ENCODE results near the gene GGA1.
A peak's percentile ranks its signal among the peaks of the same experiment; 100 is the strongest.

GGA1 gene

DNA sequence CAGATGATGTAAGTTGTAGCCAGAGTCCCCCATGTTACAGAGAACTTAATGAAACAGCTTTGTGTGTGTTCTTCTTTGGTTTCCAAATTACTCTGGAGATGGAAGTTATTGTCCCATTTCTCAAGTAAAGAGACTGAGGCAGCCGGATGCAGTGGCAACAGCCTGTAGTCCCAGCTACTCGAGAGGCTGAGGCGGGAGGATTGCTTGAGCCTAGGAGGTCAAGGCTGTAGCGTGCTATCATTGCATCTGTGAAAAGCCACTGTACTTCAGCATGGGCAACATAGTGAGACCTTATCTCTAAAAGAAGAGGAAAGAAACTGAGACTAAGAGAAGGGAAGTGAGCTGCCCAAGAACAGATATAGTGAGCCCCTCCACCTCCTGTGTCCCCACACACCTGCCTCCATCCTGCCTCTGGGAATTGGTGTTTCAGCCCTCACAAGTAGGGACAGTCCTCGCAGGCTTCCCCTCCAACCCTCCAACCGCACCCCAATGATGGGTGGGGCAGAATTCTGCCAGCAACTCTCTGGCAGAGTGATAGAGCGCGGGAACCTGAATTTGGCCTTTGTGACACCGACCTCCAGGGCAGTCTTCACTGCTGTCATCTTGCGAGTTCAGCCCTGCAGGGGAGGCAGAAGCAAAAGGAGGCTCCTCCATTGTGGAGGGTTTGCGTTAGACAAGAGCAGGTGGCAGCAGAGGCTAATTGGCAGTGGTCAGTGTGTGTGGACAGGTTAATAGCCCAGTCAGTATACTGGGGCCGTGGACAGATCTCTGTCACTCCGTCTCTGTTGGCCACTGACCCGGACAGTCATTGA lies 51.5 kb downstream of the GGA1 start:
- peak overlapping the region; percentile 79 for H3K4me3 ChIP-seq (ENCODE audit: low read depth, low read length)
- TF ChIP-seq, protein P1, sequence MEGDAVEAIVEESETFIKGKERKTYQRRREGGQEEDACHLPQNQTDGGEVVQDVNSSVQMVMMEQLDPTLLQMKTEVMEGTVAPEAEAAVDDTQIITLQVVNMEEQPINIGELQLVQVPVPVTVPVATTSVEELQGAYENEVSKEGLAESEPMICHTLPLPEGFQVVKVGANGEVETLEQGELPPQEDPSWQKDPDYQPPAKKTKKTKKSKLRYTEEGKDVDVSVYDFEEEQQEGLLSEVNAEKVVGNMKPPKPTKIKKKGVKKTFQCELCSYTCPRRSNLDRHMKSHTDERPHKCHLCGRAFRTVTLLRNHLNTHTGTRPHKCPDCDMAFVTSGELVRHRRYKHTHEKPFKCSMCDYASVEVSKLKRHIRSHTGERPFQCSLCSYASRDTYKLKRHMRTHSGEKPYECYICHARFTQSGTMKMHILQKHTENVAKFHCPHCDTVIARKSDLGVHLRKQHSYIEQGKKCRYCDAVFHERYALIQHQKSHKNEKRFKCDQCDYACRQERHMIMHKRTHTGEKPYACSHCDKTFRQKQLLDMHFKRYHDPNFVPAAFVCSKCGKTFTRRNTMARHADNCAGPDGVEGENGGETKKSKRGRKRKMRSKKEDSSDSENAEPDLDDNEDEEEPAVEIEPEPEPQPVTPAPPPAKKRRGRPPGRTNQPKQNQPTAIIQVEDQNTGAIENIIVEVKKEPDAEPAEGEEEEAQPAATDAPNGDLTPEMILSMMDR (IDR thresholded peaks at IDR 0.05; ENCODE audit: control insufficient read depth, extremely low read depth, insufficient read depth) = no peak
- DNase-seq (ENCODE audit: low read depth) = no peak

DNA sequence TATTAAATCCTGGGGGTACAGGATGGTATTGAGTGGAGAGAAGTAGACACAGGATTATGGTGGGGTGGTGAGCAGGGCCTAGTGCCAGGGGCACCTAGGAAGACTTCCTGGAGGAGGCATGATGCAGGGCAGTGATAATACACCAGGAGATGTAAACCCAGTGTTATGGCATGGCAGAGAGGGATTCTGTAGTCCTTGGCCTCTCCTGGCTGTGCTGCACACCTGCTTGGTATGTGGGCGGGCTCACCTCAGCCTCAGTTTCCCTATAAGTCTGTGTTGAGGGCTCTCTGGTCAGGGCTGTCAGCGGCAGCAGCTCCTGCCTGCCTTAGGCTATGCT lies 52.0 kb downstream of the GGA1 start:
- DNase-seq (ENCODE audit: low read depth) = no peak
- TF ChIP-seq, protein P1 (IDR thresholded peaks at IDR 0.05; ENCODE audit: control insufficient read depth, extremely low read depth, insufficient read depth) = no peak
- peak overlapping the region; percentile 79; the same call in 1 of the 2 replicates for H3K4me3 ChIP-seq (ENCODE audit: low read depth, low read length)

DNA sequence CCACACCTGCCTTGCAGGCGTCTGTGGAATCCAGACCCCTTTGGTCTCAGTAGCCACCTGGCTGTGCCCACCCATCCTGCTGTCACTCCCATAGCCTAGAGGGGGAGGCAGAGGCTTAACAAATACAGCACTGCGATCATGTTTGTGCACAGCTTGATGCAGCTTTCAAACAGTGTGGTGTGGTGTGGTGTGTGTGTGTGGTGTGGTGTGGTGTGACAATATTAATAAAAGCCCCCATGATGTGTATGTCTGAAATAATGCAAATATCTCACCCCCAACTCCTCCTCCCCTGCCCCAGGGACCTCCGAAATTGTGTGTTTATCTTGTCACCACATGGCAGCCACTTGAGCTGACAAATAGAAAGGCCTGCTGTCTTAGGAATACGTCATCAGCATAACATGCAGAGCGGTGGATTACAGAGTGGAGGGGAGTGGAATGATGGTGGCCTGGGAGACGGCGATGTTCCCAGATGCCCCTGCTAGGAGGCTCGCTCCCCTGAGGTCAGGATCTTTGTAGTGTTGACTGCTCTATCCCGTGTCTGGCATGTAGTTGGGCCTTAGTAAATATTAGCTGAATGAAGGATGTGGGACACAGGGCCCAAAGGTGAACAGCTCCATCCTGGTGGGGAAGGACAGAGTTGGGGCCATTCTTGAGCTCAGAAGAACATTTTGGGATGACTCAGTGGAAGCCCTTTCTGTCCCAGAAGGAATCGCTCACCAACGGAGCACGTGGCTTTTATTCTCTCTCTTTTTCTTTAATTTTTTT lies 52.7 kb downstream of the GGA1 start:
- no peak for DNase-seq (ENCODE audit: low read depth)
- TF ChIP-seq, protein P1 (IDR thresholded peaks at IDR 0.05; ENCODE audit: control insufficient read depth, extremely low read depth, insufficient read depth) = no peak
- H3K4me3 ChIP-seq (ENCODE audit: low read depth, low read length) = no peak overlapping the region

DNA sequence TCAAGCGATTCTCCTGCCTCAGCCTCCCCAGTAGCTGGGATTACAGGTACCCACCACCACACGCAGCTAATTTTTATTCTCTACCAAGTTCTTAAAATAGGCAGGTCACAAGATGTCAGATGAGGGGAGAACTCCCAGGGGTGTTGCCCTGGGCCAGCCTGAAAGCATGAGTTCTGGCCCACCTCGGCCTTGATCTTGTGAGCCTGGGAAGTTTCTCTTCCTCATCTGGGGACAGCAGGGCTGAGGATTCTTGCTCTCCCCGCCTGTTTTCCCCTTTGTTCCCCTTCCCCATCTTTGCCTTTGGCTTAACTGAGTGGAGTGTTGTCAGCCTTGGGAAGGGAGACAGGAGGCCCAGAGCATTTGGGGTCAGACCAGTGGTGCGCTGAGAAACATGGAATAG lies 53.4 kb downstream of the GGA1 start:
- no peak overlapping the region for H3K4me3 ChIP-seq (ENCODE audit: low read depth, low read length)
- DNase-seq (ENCODE audit: low read depth) = no peak
- TF ChIP-seq, protein P1 (IDR thresholded peaks at IDR 0.05; ENCODE audit: control insufficient read depth, extremely low read depth, insufficient read depth) = no peak

DNA sequence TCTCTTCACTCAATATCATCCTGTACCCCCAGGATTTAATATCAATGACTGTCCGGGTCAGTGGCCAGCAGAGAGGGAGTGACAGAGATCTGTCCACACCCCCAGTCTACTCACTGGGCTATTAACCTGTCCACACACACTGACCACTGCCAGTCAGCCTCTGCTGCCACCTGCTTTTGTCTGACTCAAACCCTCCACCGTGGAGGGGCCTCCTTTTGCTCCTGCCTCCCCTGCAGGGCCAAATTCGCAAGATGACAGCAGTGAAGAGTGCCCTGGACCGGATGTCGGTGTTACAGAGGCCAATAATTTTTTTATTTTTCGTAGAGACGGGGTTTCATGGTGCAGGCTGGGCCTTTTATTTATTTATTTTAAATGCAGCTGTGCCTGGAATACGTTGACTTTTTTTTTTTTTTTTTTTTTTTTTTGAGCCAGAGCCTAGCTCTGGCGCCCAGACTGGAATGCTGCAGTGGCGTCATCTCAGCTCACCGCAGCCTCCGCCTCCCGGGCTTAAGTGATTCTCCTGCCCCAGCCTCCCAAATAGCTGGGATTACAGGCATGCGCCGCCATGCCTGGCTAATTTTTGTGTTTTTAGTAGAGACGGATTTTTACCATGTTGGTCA lies 55.0 kb downstream of the GGA1 start:
- no peak for DNase-seq (ENCODE audit: low read depth)
- H3K4me3 ChIP-seq (ENCODE audit: low read depth, low read length) = no peak overlapping the region
- TF ChIP-seq, protein P1 (IDR thresholded peaks at IDR 0.05; ENCODE audit: control insufficient read depth, extremely low read depth, insufficient read depth) = no peak

DNA sequence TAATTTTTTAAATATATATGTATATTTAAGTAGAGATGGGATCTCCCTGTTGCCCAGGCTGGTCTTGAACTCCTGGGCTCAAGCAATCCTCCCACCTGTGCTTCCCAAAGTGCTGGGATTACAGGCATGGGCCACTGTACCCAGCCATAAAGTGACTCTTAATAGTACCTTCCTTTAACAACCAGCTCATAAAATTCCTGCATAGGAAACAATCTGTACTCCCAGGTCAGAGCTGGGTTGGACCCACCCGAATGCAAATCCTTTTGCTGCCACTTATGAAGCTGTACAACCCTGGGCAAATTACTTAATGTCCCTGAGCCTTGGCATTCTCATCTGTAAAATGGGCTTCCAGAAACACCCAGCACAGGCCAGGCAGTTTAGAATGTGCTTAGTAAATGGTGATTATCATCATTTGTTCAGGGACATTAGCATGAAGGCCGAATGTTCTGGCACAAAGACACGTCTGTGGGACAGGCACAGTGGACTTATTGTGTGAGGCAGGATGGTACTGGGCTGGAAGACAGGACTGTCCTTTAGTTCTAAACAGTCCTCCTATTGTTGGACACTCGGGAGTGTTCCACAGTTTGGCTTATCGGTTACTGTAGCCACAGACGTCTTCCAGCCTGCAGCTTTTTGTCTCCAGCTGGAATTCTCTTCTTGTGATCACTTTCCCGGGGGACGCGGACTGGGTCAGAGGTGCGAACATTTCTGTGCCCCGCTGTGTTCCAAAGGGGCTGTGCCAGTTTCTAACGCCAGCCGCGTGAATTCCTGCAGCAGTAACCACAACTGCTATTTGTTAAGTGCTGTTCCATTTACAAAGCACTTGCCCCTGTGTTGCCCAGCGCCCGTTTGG lies 55.8 kb downstream of the GGA1 start:
- DNase-seq (ENCODE audit: low read depth) = no peak
- TF ChIP-seq, protein P1 (IDR thresholded peaks at IDR 0.05; ENCODE audit: control insufficient read depth, extremely low read depth, insufficient read depth) = no peak
- no peak overlapping the region for H3K4me3 ChIP-seq (ENCODE audit: low read depth, low read length)

All from LNCaP clone FGC (cell line).